GM20431 (cell line): ENCODE results near the gene LALBA.
"Not testable (repeated sequence)": the region's sequence is repeated elsewhere in the genome, so short reads cannot be mapped to it uniquely, and the experiment has no call there.

Experiments
- in situ Hi-C: fragments of 300-500 bp; cut with MseI, MboI; formaldehyde crosslinking; loops from one replicate; pipeline ENCODE4 v1.15.0; 2020; ENCODE audit warnings: low sequenced_read_pairs; ENCODE audit not compliant: unreplicated experiment

Gene LALBA

DNA sequence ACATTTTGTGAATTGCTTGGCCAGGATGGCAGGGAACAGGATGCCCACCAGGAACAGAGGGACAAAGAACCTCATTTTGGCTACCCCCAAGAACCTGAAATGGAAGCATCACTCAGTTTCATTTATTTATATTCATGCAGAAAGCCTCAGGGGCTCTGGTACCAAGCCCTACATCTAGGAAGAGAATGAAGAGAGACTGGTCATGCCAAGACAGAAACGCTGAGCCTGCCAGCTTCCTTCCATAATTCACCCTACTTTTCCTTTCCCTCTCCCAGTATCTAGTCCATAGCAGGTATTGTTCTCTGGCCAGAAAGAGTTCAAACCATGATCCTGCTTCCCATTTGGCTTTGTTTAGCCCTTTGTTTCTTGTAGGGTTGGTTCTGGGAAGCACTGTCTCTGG, at the start of gene LALBA:
LALBA (minus strand) TSS at position 101 of the 400 bp plus-strand sequence; CDS start at position 75, 26 bp downstream.
- in situ Hi-C loops = no loop called here

DNA sequence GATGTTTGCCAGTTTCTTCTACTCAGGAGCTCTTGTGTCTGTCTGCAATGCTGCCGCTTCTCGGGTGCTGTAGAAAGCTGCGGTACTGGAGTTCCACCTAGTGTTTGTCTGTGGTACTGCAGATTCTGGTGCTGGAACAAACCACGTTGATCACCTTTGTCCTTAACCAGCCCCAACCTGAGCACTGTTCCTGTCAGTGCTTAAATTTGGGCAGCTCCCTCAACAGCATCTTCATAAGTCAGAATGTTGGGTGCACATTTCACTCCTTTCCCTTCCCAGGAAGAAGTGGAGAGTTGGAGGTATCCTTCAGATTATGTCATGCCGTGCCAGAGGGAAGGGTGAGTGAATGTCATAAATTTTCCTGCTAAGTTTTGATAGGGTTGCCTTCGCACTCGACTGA, 48.7 kb upstream of the LALBA start:
- in situ Hi-C loops = no loop called here

DNA sequence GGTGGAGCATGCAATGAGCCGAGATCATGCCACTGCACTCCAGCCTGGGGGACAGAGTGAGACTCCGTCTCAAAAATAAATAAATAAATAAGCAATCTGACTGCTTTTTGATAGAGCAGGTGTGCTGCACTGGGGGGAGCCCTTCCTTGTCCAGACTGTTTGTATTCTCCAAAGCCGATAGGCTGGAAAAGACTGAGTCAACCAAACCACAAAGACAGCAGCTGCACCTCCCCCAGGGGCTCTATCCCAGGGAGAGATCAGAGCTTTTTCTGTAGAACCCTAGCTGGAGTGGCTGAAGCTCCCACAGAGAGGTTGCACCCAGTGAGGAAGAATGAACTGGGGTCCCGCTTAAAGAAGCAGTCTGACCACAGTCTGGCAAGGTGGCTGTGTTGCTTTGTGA, 45.8 kb upstream of the LALBA start:
- in situ Hi-C loops = no loop called here

DNA sequence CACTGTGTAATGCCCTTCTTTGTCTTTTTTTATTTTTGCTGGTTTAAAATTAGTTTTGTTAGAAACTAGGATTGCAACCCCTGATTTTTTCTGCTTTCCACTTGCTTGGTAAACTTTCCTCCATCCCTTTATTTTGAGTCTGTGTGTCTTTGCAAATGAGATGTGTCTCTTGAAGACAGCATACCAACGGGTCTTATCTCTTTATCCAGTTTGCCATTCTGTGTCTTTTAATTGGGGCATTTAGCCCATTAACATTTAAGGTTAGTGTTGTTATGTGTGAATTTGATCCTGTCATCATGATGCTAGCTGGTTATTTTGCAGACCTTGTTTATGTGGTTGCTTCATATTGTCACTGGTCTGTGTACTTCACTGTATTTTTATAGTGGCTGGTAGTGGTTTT, 43.5 kb upstream of the LALBA start:
- in situ Hi-C loops = no loop called here

DNA sequence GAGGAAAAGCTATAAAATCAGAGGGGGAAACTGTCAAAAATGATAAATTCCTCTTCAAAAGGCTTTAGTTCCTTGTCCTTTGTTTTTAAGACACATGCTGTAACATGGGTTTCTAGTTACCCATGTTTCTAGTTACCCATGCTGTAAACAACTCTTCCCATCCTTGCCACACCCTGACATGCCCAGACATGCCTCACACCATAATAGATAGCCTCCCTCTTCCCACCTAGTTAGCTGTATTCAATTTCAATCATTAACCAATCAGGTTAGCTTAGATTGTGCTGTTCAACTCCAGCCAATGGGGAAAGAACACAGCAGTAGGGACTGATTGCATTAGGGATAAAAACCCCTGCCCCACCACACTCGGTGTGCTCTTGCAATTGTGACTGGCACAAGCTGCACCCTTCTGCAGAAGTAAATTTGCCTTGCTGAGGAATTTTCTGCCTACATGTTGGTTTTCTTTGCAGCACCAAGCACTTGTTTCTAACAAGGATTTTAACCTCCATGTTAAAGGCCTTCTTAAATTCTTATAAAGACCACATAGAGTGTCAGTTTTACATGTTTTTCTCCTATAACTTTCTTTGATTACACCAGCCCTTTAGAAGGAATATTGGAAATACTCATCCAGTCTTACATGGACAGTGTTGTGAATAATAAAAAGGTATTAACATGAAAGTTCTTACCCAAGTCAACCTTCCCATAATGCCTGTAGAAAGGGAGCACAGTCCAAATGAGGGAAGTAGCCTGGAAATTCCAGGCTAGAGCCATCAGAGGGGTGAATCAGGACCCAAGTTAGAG, 32.5 kb upstream of the LALBA start:
- in situ Hi-C loops = no loop called here

DNA sequence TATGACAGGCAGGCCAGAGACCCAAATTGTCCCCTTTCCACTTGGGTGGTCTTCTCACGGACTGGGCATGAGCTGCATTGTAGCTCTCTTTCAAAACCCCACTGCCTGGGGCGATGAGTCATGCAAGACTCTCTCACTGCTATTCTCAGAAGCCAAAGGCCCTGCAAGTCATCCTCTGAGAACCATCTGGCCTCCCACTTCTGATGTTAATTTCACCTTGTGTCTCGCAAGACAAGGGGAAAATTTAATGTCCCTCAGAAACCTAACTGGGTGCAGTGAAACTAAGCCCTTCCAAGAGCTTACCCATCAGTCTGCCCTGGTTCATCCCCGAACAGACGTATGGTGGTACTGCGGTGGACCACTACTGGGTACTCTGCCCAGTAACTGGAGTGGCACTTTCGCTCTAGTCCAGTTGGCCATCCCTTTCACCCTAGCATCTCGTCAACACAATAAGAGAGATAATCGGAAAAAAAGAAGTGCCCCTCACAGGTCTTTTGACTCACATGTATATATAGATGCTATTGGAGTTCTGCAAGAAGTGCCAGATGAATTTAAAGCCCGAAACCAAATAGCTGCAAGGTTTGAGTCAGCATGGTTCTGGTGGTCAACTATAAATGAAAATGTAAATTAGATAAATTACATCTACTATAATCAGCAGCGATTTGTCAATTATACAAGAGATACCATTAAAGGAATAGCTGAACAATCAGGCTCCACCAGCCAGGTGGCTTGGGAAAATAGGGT, 31.3 kb upstream of the LALBA start:
- in situ Hi-C loops = no loop called here

DNA sequence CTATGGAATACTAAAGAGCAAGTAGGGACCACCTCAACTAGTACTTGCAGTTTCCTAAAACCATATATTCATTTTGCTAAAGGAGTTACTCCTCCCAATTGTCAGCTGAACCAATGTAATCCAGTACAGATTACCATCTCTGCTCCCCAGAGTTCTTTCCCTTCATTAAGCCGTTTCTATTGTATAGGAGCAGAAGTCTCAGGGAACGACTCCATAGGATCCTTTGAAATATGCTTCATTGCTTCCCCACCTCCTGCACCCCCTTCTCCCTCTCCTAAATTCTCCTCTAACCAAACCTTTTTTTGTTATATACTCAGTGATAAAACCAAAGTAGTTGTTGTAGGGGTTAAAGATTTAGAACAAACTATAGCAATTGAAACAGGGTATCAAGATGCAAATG, 30.7 kb upstream of the LALBA start:
- in situ Hi-C loops = no loop called here

DNA sequence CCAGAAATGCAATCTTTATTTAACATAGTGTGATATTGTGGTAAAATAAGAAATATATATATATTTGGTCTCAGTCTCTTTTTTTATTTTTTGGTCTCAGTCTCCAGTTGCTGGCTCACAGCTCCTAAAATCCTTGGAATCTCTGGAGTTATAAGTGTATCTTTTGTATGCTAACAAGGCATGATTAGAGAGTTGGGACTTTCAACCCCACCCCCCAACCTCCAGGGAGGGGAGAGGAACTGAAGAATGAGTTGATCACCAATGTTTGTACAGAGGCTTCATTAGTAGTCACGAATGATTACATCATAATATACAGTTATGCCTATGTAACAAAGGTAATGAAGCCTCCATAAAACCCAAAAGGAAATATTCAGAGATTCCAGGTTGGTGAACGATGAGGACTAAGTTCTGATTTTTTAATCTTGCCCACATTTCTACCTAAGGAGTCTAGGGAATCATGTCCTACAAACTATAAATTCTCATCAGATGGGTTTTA, 22.8 kb upstream of the LALBA start:
- in situ Hi-C loops = no loop called here

DNA sequence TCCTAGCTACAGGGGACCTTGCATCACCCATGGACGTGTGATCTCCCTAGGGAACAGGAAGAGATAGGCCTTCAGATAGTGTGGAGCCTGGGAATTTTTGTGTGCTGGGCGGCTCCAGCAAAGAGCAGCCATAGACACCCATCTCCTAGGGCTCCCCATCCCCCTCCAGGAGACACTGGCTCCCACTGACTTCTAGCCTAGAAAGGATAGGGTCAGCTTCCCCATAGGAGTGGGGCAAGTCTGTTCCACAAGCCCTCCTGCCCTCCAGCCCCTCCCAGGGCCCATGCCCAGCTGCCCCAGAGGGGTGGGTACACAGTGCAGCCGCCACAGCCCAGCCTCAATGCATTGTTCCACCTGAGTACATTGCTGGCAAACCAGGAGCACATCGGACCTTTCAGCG, 16.5 kb upstream of the LALBA start:
- in situ Hi-C loops = no loop called here

DNA sequence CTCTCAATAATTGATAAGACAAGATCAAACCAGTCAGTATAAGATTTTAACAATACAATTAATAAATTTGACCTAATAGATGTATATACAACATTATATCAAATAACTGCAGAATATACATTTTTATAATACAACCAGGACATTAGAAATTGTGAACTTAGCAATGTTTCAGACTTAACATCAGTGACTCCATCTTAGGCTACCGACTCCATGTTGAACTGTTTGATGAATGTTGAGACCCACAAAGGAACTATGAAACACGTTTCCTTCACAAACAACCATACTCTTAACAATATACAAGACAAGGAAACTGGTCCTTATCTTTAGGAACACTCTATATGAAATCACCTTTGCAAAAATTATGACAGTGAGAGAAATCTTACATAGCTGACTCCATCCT, 13.9 kb upstream of the LALBA start:
- in situ Hi-C loops = no loop called here

DNA sequence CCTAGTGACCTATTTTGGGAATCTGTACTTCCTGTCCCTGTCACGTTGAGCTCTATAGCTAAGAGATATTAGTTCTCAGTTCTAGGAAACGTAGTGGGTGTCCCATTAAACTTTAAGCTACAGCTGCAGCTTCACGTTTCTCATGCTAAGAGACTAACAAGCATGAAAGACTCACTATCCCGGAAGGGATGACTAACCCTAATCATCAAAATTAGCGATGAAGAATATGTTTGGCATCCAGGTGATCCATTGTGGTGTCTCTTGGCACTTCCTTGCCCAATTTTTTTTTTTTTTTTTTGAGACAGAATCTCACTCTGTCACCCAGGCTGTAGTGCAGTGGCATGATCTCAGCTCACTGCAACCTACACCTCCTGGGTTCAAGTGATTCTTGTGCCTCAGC, 11.0 kb upstream of the LALBA start:
- in situ Hi-C loops = no loop called here

DNA sequence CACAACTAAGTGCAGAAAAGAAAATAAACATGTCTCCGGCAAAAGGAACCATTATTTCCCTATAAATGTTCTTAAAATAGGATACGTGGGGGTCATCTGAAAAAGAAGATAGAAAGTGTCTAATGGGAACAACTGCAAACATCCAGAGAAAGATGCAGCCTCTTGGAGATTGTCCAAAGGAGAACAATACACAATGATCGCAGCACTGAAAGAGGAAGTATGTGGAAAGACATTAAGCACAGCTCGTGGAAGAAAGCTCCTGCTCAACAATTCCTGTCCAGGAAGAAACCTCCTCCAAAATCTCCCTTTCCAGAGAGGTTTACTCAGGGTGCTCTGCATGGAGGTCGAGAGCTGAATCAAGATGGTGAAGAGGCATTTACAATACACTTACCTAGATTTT, 2.5 kb upstream of the LALBA start:
- in situ Hi-C loops = no loop called here

DNA sequence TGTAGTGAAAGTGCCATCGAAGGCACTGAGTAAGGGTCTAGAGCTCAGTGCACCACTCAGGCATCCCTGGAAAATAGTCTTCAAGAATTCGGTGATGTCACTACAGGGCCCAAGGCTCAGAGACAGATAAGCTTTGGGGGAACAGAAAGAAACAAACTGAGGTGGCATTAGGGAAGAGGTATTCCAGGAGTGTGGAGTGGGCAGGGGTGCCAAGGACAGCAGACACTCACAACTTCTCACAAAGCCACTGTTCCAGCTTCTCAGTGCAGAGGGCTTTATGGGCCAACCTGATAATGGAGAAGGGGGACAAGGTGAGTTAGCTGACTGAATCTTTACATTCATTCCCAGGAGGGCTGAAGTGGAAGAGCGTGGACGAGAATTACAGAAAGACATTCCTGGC, 2.1 kb downstream of the LALBA start:
- in situ Hi-C loops = no loop called here

DNA sequence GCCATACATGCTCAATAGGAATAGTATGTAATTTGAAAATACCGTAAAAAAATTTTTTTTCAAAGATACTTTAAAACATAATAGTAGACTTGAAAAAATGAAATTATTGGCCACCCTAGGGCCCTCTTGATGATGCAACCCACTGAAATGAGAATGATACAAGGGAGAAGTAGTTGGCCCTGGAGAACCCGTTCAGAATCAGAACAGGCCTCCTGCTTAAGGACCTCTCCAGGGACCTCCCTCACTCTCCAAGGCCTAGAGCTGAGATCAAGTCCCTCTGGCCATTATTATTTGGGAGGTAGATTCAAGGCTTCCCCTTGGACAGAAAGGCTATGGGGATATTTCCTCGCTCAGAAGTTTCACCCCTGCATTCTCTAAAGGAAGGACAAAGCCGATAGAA, 11.9 kb downstream of the LALBA start:
- in situ Hi-C loops = no loop called here

DNA sequence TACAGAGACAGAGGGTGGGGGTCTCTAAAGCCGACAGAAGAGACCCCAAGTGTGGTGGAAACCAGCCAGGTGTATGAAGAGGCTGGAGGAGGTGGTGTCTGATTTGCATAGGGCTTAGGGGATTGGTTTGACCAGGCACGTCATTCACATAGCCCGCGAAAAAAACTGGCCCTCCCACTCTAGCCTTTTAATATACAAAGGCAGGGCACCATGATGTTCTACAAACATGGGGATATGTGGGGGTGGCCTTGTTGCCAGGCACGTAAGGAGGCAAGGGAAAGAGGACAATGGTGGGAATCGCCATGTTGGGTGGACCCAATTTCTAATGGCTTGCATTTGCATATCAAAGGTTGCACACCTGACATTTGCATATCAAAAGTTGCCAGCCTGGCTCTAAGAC, 13.2 kb downstream of the LALBA start:
- in situ Hi-C loops = no loop called here

DNA sequence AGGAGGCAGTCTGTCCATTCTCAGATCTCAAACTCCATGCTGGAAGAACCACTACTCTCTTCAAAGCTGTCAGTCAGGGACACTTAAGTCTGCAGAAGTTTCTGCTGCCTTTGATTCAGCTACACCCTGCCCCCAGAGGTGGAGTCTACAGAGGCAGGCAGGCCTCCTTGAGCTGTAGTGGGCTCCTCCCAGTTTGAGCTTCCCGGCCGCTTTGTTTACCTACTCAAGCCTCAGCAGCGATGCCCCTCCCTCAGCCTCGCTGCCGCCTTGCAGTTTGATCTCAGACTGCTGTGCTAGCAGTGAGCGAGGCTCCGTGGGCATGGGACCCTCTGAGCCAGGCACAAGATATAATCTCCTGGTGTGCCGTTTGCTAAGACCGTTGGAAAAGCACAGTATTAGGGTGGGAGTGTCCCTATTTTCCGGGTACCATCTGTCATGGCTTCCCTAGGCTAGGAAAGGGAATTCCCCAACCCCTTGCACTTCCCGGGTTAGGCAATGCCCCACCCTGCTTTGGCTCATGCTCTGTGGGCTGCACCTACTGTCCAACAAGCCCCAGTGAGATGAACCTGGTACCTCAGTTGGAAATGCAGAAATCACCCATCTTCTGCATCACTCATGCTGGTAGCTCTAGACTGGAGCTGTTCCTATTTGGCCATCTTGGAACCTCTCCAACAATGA, 16.0 kb downstream of the LALBA start:
- in situ Hi-C loops = not testable (repeated sequence)

DNA sequence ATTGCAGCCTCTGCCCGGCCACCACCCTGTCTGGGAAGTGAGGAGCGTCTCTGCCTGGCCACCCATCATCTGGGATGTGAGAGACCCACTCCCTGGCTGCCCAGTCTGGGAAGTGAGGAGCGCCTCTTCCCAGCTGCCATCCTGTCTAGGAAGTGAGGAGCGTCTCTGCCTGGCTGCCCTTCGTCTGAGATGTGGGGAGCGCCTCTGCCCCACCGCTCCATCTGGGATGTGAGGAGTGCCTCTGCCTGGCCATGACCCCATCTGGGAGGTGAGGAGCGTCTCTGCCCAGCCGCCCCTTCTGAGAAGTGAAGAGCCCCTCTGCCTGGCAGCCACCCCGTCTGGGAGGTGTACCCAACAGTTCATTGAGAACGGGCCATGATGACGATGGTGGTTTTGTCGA, 18.2 kb downstream of the LALBA start:
- in situ Hi-C loops = not testable (repeated sequence)

DNA sequence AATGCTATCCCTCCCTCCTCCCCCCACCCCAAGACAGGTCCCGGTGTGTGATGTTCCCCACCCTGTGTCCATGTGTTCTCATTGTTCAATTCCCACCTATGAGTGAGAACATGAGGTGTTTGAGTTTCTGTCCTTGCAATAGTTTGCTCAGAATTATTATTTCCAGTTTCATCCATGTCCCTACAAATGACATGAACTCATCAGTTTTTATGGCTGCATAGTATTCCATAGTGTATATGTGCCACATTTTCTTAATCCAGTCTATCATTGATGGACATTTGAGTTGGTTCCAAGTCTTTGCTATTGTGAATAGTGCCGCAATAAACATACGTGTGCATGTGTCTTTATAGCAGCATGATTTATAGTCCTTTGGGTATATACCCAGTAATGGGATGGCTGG, 22.8 kb downstream of the LALBA start:
- in situ Hi-C loops = not testable (repeated sequence)

DNA sequence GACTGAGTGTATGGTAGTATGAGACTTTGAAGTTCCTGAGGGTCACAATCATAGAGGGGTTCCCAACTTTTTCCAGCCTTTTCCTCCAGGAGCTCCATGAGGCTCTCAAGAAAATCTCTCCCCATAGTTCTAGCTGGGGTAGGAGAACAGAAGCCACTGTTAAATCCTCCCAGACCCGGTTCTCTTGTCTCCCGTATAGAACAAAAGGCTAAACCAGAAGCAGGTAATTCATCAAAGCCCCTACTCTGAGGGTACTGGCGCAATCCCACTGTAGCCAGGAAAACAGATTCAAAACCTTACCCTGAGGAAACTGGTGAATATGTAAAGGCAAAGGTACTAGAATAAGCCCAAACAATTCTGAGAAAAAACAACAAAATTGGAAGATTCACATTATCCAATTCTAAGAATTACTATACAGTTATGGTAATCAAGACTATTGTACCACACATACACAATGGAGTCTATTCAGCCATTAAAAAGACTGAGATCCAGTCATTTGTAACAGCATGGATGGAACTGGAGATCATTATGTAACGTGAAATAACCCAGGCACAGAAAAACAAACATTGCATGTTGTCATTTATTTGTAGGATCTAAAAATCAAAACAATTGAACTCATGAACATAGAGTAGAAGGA, 23.9 kb downstream of the LALBA start:
- in situ Hi-C loops = no loop called here

DNA sequence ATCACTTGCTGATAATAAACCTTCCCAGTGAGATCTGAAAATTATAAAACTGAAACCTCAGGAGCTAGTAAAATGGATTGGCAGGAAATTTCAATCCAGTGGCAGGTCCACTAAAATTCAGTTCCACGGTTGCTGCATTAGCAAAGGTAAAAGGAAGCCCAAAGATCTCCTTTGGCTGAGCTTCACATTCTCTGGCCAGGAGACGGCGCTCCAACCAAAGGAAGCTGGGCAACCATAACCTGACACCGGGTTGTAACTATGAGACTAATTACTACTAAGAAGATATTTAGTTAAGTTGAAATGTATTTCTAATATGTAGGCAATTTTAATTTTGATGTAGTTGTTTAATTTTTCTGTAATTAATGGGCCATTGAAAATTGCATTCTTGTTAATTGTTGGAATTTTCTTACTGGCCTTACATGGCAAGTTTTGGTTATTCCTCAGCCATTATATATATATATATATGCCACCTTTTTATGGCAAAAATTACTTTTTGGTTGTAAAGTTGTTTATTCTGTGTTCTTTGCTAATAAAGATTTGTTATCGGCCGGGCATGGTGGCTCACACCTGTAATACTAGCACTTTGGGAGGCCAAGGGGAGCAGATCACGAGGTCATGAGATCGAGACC, 27.4 kb downstream of the LALBA start:
- in situ Hi-C loops = no loop called here
